Mesenchymal stem cell (in vitro differentiated cells and primary cell): Measurements from ENCODE around the gene SLC12A5.

ENCODE experiments used
- DNase-seq: peaks from one replicate; pipeline ENCODE4 v3.0.0-alpha.2; 2013
- H2AFZ ChIP-seq: one replicate; pipeline ENCODE4 v1.6.1; 2013; ENCODE audit warnings: low read depth, mild to moderate bottlenecking, control low read depth, inconsistent platforms, low read length, moderate library complexity
- H2AK5ac ChIP-seq: 2 replicates; pipeline ENCODE4 v1.6.1; 2013; ENCODE audit warnings: low read length, moderate library complexity, mild to moderate bottlenecking, inconsistent platforms; ENCODE audit not compliant: severe bottlenecking
- H2BK120ac ChIP-seq: one replicate; pipeline ENCODE4 v1.6.1; 2013; ENCODE audit warnings: low read depth, mild to moderate bottlenecking, inconsistent platforms, low read length, moderate library complexity
- H2BK12ac ChIP-seq, 2 experiments: one replicate each; pipeline ENCODE4 v1.6.1; 2013; ENCODE audit warnings: inconsistent platforms in 2 of 2, low read length in 2 of 2, mild to moderate bottlenecking in 2 of 2, moderate library complexity in 2 of 2, control low read depth in 1 of 2
- H2BK15ac ChIP-seq: one replicate; pipeline ENCODE4 v1.6.1; 2013; ENCODE audit warnings: mild to moderate bottlenecking, low read depth, inconsistent platforms; ENCODE audit not compliant: poor library complexity, severe bottlenecking
- H2BK5ac ChIP-seq: 2 replicates; pipeline ENCODE4 v1.6.1; 2013; ENCODE audit warnings: low read depth, mild to moderate bottlenecking, low read length, control low read depth, inconsistent platforms; ENCODE audit not compliant: poor library complexity, severe bottlenecking
- H3K14ac ChIP-seq, 2 experiments: one replicate each; pipeline ENCODE4 v1.6.1; 2013; ENCODE audit warnings: inconsistent platforms in 2 of 2, low read length in 2 of 2, control low read depth in 1 of 2, mild to moderate bottlenecking in 1 of 2, moderate library complexity in 1 of 2
- H3K18ac ChIP-seq, 2 experiments: one replicate each; pipeline ENCODE4 v1.6.1; 2013; ENCODE audit warnings: inconsistent platforms in 2 of 2, low read length in 2 of 2, control low read depth in 1 of 2, low read depth in 1 of 2, mild to moderate bottlenecking in 1 of 2
- H3K23ac ChIP-seq, 2 experiments: one replicate each; pipeline ENCODE4 v1.6.1; 2013; ENCODE audit warnings: inconsistent platforms in 2 of 2, low read length in 2 of 2, mild to moderate bottlenecking in 2 of 2, moderate library complexity in 2 of 2, control low read depth in 1 of 2
- H3K27ac ChIP-seq: 2 replicates; pipeline ENCODE4 v1.5.1; 2013; ENCODE audit warnings: mild to moderate bottlenecking, moderate library complexity, low read length, control low read depth, inconsistent platforms; ENCODE audit not compliant: poor library complexity, severe bottlenecking
- H3K27me3 ChIP-seq, 2 experiments: 2 replicates each; pipeline versions ENCODE4 v1.6.1 to v1.7.0; 2013; ENCODE audit warnings: low read length in 2 of 2, mild to moderate bottlenecking in 2 of 2, moderate library complexity in 2 of 2, control low read depth in 1 of 2, inconsistent platforms in 1 of 2; ENCODE audit not compliant: control insufficient read depth in 1 of 2, insufficient read depth in 1 of 2
- H3K36me3 ChIP-seq, 2 experiments: 2 replicates each; pipeline versions ENCODE4 v1.6.1 to v1.7.0; 2013; ENCODE audit warnings: low read length in 2 of 2, control low read depth in 1 of 2, inconsistent platforms in 1 of 2, low read depth in 1 of 2, mild to moderate bottlenecking in 1 of 2; ENCODE audit not compliant: insufficient read depth in 2 of 2, control insufficient read depth in 1 of 2
- H3K4ac ChIP-seq, 2 experiments: one replicate each; pipeline ENCODE4 v1.6.1; 2013; ENCODE audit warnings: inconsistent platforms in 2 of 2, low read length in 2 of 2, mild to moderate bottlenecking in 2 of 2, moderate library complexity in 2 of 2, control low read depth in 1 of 2, low read depth in 1 of 2
- H3K4me1 ChIP-seq: 2 replicates; pipeline ENCODE4 v1.6.1; 2013; ENCODE audit warnings: low read depth, low read length, control low read depth; ENCODE audit not compliant: control insufficient read depth, insufficient read depth
- H3K4me2 ChIP-seq: 2 replicates; pipeline ENCODE4 v1.6.1; 2013; ENCODE audit warnings: low read length, mild to moderate bottlenecking, inconsistent platforms; ENCODE audit not compliant: poor library complexity, severe bottlenecking
- H3K4me3 ChIP-seq, 2 experiments: 2 replicates each; pipeline versions ENCODE4 v1.5.1 to v1.7.0; 2013; ENCODE audit warnings: low read length in 2 of 2, mild to moderate bottlenecking in 2 of 2, control low read depth in 1 of 2, low read depth in 1 of 2; ENCODE audit not compliant: insufficient read depth in 1 of 2
- H3K79me1 ChIP-seq: replicated peaks from 2 replicates; pipeline ENCODE4 v1.6.1; 2013; ENCODE audit warnings: mild to moderate bottlenecking, control low read depth, low read length, inconsistent platforms; ENCODE audit not compliant: poor library complexity, severe bottlenecking
- H3K9ac ChIP-seq: 2 replicates; pipeline ENCODE4 v1.7.0; 2013; ENCODE audit warnings: mild to moderate bottlenecking, low read length, moderate library complexity
- H3K9me3 ChIP-seq: 2 replicates; pipeline ENCODE4 v1.7.0; 2013; ENCODE audit warnings: mild to moderate bottlenecking, low read length; ENCODE audit not compliant: control insufficient read depth
- H4K8ac ChIP-seq: one replicate; pipeline ENCODE4 v1.6.1; 2013; ENCODE audit warnings: inconsistent platforms, mild to moderate bottlenecking, low read length, moderate library complexity
- H4K91ac ChIP-seq: one replicate; pipeline ENCODE4 v1.6.1; 2013; ENCODE audit warnings: mild to moderate bottlenecking, low read length, inconsistent platforms
- WGBS: methylation state at CpG from one replicate; pipeline ENCODE4 v1.1.7; 2013; ENCODE audit warnings: mixed read lengths; 5-methylcytosine and 5-hydroxymethylcytosine counted together

SLC12A5 gene

GRCh38 chr20:46035253-46035652, 6.2 kb downstream of the SLC12A5 start:
- H3K27ac ChIP-seq = no peak overlapping the region
- H3K14ac ChIP-seq = no peak overlapping the region
- H3K4me1 ChIP-seq = peaks cover 7% of the 10 kb centered on the region
- H2BK15ac ChIP-seq = no peak overlapping the region
- 53% methylated on average over 5 of the region's 5 CpGs for WGBS
- H3K79me1 ChIP-seq = no peaks in the 10 kb centered on the region
- H2BK12ac ChIP-seq = no peak overlapping the region
- no peak overlapping the region for H3K4ac ChIP-seq
- no peak overlapping the region for H3K18ac ChIP-seq
- H2BK120ac ChIP-seq = no peak overlapping the region
- no peak overlapping the region for H2AK5ac ChIP-seq
- peaks cover 68 to 72% of the 10 kb centered on the region in 2 experiments for H3K27me3 ChIP-seq
- no peak overlapping the region for H2BK5ac ChIP-seq
- no peak overlapping the region for H4K91ac ChIP-seq
- no peaks in the 10 kb centered on the region for H3K9me3 ChIP-seq
- no peaks in the 10 kb centered on the region for H3K36me3 ChIP-seq
- H2AFZ ChIP-seq = no peak overlapping the region
- no peak for DNase-seq
- H3K9ac ChIP-seq = no peak overlapping the region
- no peak overlapping the region for H4K8ac ChIP-seq
- H3K4me3 ChIP-seq = no peak overlapping the region
- no peak overlapping the region for H3K4me2 ChIP-seq
- H3K23ac ChIP-seq = no peak overlapping the region

GRCh38 chr20:46035713-46036112, 6.7 kb downstream of the SLC12A5 start:
- H2BK15ac ChIP-seq = no peak overlapping the region
- H3K4me2 ChIP-seq = no peak overlapping the region
- H3K4ac ChIP-seq = no peak overlapping the region
- H3K18ac ChIP-seq = no peak overlapping the region
- no peak overlapping the region for H2AK5ac ChIP-seq
- no peak overlapping the region for H3K27ac ChIP-seq
- no peaks in the 10 kb centered on the region for H3K79me1 ChIP-seq
- no peak overlapping the region for H2BK120ac ChIP-seq
- H3K4me1 ChIP-seq = peaks cover 7% of the 10 kb centered on the region
- no peak overlapping the region for H3K4me3 ChIP-seq
- no peak overlapping the region for H4K91ac ChIP-seq
- no peak overlapping the region for H4K8ac ChIP-seq
- no peak overlapping the region for H3K23ac ChIP-seq
- H3K36me3 ChIP-seq = no peaks in the 10 kb centered on the region
- 81% methylated on average over 6 of the region's 6 CpGs for WGBS
- DNase-seq = no peak
- no peak overlapping the region for H3K14ac ChIP-seq
- no peaks in the 10 kb centered on the region for H3K9me3 ChIP-seq
- H2AFZ ChIP-seq = no peak overlapping the region
- H2BK12ac ChIP-seq = no peak overlapping the region
- H3K9ac ChIP-seq = no peak overlapping the region
- peaks cover 63 to 70% of the 10 kb centered on the region in 2 experiments for H3K27me3 ChIP-seq
- no peak overlapping the region for H2BK5ac ChIP-seq

GRCh38 chr20:46036370-46036769, 7.4 kb downstream of the SLC12A5 start:
- Histone ChIP-seq H2AK5ac (no peak overlapping the region), H3K9me3 (no peaks in the 10 kb centered on the region)

GRCh38 chr20:46037036-46037435, 8.0 kb downstream of the SLC12A5 start:
- H3K18ac ChIP-seq = no peak overlapping the region
- H3K14ac ChIP-seq = no peak overlapping the region
- no peak overlapping the region for H3K4me3 ChIP-seq
- no peak overlapping the region for H3K9ac ChIP-seq
- peaks cover 56 to 67% of the 10 kb centered on the region in 2 experiments for H3K27me3 ChIP-seq
- H3K36me3 ChIP-seq = no peaks in the 10 kb centered on the region
- no peaks in the 10 kb centered on the region for H3K79me1 ChIP-seq
- no peak overlapping the region for H3K4ac ChIP-seq
- no peak overlapping the region for H4K8ac ChIP-seq
- no peak overlapping the region for H3K27ac ChIP-seq
- no peak overlapping the region for H2BK120ac ChIP-seq
- DNase-seq = no peak
- H4K91ac ChIP-seq = no peak overlapping the region
- 70% methylated on average over 5 of the region's 5 CpGs for WGBS
- no peak overlapping the region for H2AK5ac ChIP-seq
- no peaks in the 10 kb centered on the region for H3K9me3 ChIP-seq
- no peak overlapping the region for H3K23ac ChIP-seq
- H2BK12ac ChIP-seq = no peak overlapping the region
- no peak overlapping the region for H3K4me2 ChIP-seq
- peaks cover under 1% of the 10 kb centered on the region for H3K4me1 ChIP-seq
- H2BK15ac ChIP-seq = no peak overlapping the region
- H2BK5ac ChIP-seq = no peak overlapping the region
- H2AFZ ChIP-seq = no peak overlapping the region

More at GRCh38 chr20:46036370-46036769, 7.4 kb downstream of the SLC12A5 start:
- no peak for DNase-seq
- H3K18ac ChIP-seq = no peak overlapping the region
- H2AFZ ChIP-seq = no peak overlapping the region
- peaks cover 7% of the 10 kb centered on the region for H3K4me1 ChIP-seq
- H3K36me3 ChIP-seq = no peaks in the 10 kb centered on the region
- 88% methylated on average over 8 of the region's 8 CpGs for WGBS
- no peak overlapping the region for H4K8ac ChIP-seq
- H3K27ac ChIP-seq = no peak overlapping the region
- H4K91ac ChIP-seq = no peak overlapping the region
- no peak overlapping the region for H3K4ac ChIP-seq
- no peak overlapping the region for H3K23ac ChIP-seq
- H3K27me3 ChIP-seq = peaks cover 60 to 67% of the 10 kb centered on the region in 2 experiments
- H2BK15ac ChIP-seq = no peak overlapping the region
- H3K4me3 ChIP-seq = no peak overlapping the region
- no peak overlapping the region for H2BK120ac ChIP-seq
- no peaks in the 10 kb centered on the region for H3K79me1 ChIP-seq
- H2BK5ac ChIP-seq = no peak overlapping the region
- H2BK12ac ChIP-seq = no peak overlapping the region
- no peak overlapping the region for H3K9ac ChIP-seq
- H3K14ac ChIP-seq = no peak overlapping the region
- no peak overlapping the region for H3K4me2 ChIP-seq
